Panc1 (cell line): Measurements from ENCODE around the gene TSC22D4. TPM values are rescaled to one million over a fixed set of nuclear protein-coding genes. Genes with fewer than 3 reads are reported as not detected.

Experiments
- ATAC-seq: fragments of 200-7000 bp; cut with Tn5 transposase; 2 replicates; pipeline ENCODE4 v1.9.1; 2020; ENCODE audit warnings: mild to moderate bottlenecking, moderate library complexity
- BruUV-seq: library from RNA; stranded (reverse); fragments of 400-500 nt; replicated peaks from 2 replicates; lab custom pipeline; 2021; lab: Mats Ljungman, UMichigan
- CTCF ChIA-PET: fragments of 300-600 bp; sonication (Branson Sonifier 250); formaldehyde crosslinking; loops from one replicate; lab custom pipeline; 2022; ENCODE audit warnings: antibody characterized with exemption; lab: Charles Lee
- POLR2A ChIA-PET: fragments of 300-600 bp; sonication (Branson Sonifier 250); formaldehyde crosslinking; loops from one replicate; lab custom pipeline; 2022; ENCODE audit warnings: antibody characterized with exemption; lab: Charles Lee
- DNase-seq: peaks from one replicate; pipeline ENCODE4 v3.0.0-alpha.2; 2010; ENCODE audit warnings: low read depth, low spot score
- H3K27ac ChIP-seq: 2 replicates; pipeline ENCODE4 v1.5.1; 2011; ENCODE audit warnings: mild to moderate bottlenecking, low read length, inconsistent platforms
- H3K27me3 ChIP-seq: fragments of 200-500 bp; sonication (Bioruptor generic); 2 replicates; pipeline ENCODE4 v1.6.0; 2014; ENCODE audit warnings: low read length, inconsistent platforms; ENCODE audit not compliant: control insufficient read depth, insufficient read depth
- H3K36me3 ChIP-seq: fragments of 200-500 bp; sonication (Bioruptor generic); 2 replicates; pipeline ENCODE4 v1.5.1; 2014; ENCODE audit warnings: inconsistent platforms, mild to moderate bottlenecking, low read length, moderate library complexity; ENCODE audit not compliant: control insufficient read depth, insufficient read depth
- H3K4me1 ChIP-seq: 2 replicates; pipeline ENCODE4 v1.5.1; 2011; ENCODE audit warnings: inconsistent platforms, mild to moderate bottlenecking, low read length, moderate library complexity; ENCODE audit not compliant: control insufficient read depth, insufficient read depth
- H3K4me3 ChIP-seq, 2 experiments: 2 replicates each; pipeline ENCODE4 v1.5.1; 2011 to 2012; ENCODE audit warnings: low read depth in 2 of 2, low read length in 2 of 2, mild to moderate bottlenecking in 2 of 2, inconsistent platforms in 1 of 2, moderate library complexity in 1 of 2
- H3K9me3 ChIP-seq: fragments of 200-500 bp; sonication (Bioruptor generic); 2 replicates; pipeline ENCODE4 v1.5.1; 2014; ENCODE audit warnings: low read depth, mild to moderate bottlenecking, inconsistent platforms, low read length, moderate library complexity; ENCODE audit not compliant: control insufficient read depth, insufficient read depth
- POLR2AphosphoS5 ChIP-seq: IDR thresholded peaks from 2 replicates; pipeline ENCODE4 v1.6.1; 2012; ENCODE audit warnings: mild to moderate bottlenecking, low read depth, low read length, moderate library complexity
- SIN3A ChIP-seq: IDR thresholded peaks from 2 replicates; pipeline ENCODE4 v1.6.1; 2012; ENCODE audit warnings: low read depth, mild to moderate bottlenecking, low read length, moderate library complexity, borderline replicate concordance; ENCODE audit not compliant: insufficient read depth
- TCF7L2 ChIP-seq: IDR thresholded peaks from 2 replicates; pipeline ENCODE4 v1.6.1; 2011; ENCODE audit warnings: mild to moderate bottlenecking, low read depth, low read length, inconsistent platforms
- in situ Hi-C: cut with HindIII; loops from 2 replicates; pipeline ENCODE4 v1.10.0; 2016; ENCODE audit warnings: low sequenced_read_pairs, low pct_unique_long_range_greater_than_20kb
- intact Hi-C: fragments of 100-400 bp; cut with micrococcal nuclease; formaldehyde crosslinking; loops from one replicate; pipeline ENCODE4 v1.10.0; 2022; ENCODE audit not compliant: unreplicated experiment
- total RNA-seq: library from RNA; stranded (reverse); gene quantifications from one replicate; pipeline ENCODE4 v1.2.1, GENCODE V29; 2021; ENCODE audit not compliant: unreplicated experiment
- TF ChIP-seq, protein P1 (sequence below), 2 experiments: IDR thresholded peaks; 2 replicates each; pipeline ENCODE4 v1.6.1; 2011 to 2012; ENCODE audit warnings: low read depth in 2 of 2, control low read depth in 1 of 2, low read length in 1 of 2, mild to moderate bottlenecking in 1 of 2, moderate library complexity in 1 of 2; ENCODE audit not compliant: insufficient read depth in 1 of 2
- TF ChIP-seq, protein P2 (sequence below): fragments of 450-650 bp; IDR thresholded peaks from 2 replicates; pipeline ENCODE4 v1.5.1; 2017; ENCODE audit warnings: mild to moderate bottlenecking

TSC22D4 gene
- total RNA-seq, 1 experiment from 2014 or later: 82.6 TPM

DNA sequence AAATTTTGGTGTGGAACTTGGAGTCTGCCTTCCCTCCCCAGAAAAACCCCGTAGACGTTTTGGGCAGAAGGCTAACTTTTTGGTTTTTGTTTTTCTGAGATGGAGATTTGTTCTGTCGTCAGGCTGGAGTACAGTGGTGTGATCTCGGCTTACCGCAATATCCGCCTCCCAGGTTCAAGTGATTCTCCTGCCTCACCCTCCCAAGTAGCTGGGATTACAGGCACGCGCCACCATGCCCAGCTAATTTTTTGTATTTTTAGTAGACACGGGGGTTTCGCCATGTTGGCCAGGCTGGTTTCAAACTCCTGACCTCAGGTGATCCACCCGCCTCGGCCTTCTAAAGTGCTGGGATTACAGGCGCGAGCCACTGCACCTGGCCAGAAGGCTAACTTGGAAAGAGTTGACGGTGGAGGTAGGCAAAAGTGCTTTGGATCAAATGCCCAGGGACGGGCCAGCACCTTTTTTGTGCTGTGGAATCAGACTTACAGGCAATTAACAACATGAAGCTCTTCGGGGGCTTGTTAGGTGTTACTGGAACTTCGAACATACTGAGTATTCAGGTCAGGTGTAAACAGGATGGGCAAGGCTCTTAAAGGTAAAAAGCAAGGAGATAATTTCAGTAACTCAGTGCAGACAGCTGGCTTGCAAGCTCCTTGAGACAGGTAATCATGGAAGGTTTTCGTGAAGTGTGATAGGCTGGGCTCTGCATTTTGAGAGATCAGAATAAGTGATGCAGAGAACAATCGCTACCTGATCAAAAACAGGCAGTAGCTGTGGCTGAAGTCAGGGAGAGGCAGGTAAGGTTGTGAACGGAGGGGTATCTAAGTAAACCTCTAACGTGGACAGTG, 44.5 kb downstream of the TSC22D4 start:
- no TSS peak for BruUV-seq
- H3K4me1 ChIP-seq: peaks cover 43% of the 10 kb centered on the region
- ChIA-PET CTCF (interaction anchor here (1.1 kb wide), 1 partner anchor 130 kb away, joined by 4 read pairs; no protein-coding TSS in a partner anchor), POLR2A (no interaction called here)
- DNase-seq: no peak
- ATAC-seq: no peak
- intact Hi-C loops: no loop called here
- H3K4me3 ChIP-seq: peak overlapping the region; percentile 67 to 82
- no peaks in the 10 kb centered on the region for H3K27me3 ChIP-seq
- no peaks in the 10 kb centered on the region; the same call in 1 of the 2 replicates for H3K36me3 ChIP-seq
- in situ Hi-C loops: no loop called here
- TF ChIP-seq POLR2AphosphoS5 (no peak), SIN3A (no peak)
- TF ChIP-seq, protein P1, sequence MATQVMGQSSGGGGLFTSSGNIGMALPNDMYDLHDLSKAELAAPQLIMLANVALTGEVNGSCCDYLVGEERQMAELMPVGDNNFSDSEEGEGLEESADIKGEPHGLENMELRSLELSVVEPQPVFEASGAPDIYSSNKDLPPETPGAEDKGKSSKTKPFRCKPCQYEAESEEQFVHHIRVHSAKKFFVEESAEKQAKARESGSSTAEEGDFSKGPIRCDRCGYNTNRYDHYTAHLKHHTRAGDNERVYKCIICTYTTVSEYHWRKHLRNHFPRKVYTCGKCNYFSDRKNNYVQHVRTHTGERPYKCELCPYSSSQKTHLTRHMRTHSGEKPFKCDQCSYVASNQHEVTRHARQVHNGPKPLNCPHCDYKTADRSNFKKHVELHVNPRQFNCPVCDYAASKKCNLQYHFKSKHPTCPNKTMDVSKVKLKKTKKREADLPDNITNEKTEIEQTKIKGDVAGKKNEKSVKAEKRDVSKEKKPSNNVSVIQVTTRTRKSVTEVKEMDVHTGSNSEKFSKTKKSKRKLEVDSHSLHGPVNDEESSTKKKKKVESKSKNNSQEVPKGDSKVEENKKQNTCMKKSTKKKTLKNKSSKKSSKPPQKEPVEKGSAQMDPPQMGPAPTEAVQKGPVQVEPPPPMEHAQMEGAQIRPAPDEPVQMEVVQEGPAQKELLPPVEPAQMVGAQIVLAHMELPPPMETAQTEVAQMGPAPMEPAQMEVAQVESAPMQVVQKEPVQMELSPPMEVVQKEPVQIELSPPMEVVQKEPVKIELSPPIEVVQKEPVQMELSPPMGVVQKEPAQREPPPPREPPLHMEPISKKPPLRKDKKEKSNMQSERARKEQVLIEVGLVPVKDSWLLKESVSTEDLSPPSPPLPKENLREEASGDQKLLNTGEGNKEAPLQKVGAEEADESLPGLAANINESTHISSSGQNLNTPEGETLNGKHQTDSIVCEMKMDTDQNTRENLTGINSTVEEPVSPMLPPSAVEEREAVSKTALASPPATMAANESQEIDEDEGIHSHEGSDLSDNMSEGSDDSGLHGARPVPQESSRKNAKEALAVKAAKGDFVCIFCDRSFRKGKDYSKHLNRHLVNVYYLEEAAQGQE (IDR thresholded peaks at IDR 0.05; ENCODE audit: insufficient read depth in 1 of 2, low read depth in 2 of 2, low read length in 1 of 2): no peak
- TF ChIP-seq, protein P2, sequence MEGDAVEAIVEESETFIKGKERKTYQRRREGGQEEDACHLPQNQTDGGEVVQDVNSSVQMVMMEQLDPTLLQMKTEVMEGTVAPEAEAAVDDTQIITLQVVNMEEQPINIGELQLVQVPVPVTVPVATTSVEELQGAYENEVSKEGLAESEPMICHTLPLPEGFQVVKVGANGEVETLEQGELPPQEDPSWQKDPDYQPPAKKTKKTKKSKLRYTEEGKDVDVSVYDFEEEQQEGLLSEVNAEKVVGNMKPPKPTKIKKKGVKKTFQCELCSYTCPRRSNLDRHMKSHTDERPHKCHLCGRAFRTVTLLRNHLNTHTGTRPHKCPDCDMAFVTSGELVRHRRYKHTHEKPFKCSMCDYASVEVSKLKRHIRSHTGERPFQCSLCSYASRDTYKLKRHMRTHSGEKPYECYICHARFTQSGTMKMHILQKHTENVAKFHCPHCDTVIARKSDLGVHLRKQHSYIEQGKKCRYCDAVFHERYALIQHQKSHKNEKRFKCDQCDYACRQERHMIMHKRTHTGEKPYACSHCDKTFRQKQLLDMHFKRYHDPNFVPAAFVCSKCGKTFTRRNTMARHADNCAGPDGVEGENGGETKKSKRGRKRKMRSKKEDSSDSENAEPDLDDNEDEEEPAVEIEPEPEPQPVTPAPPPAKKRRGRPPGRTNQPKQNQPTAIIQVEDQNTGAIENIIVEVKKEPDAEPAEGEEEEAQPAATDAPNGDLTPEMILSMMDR: no peak
- H3K9me3 ChIP-seq: no peaks in the 10 kb centered on the region
- peak overlapping the region; percentile 98 for H3K27ac ChIP-seq

DNA sequence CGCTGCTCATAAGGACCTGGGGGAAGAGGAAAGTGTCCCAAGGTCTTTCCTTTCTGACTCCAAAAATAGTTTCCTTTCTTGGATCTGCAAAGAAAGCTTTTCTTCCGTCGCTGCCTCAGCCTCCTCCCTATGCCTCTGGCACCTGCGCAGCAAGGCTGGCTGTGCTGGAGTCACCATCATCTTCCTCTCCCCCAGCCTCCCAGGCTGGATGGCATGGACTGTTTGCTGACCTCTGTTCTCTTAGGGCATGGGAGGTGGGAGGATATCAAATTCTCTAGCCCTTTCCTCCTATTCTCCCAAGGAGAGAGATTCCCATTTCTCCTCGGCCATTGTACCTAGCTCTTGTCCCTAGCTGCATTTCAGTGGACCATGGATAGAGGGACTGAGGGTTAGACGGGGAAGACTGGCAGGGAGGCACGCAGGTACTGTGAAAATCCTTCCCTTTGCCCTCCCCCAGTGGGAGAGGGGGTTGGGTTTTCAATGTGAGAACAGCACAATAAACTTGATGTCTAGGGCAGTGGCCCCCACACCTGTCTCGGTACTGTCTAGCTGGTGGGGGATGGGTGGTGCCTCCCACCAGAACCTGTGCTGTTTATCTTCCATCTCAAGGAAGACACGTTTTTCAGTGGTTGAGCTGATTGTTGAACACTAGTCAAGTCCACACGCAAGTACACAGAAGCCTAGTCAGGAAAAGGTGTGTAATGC, 45.3 kb downstream of the TSC22D4 start:
- no peaks in the 10 kb centered on the region for H3K27me3 ChIP-seq
- H3K27ac ChIP-seq: peak overlapping the region; percentile 98
- in situ Hi-C loops: no loop called here
- ChIA-PET POLR2A (no interaction called here), CTCF (no interaction called here)
- intact Hi-C loops: no loop called here
- H3K9me3 ChIP-seq: no peaks in the 10 kb centered on the region
- TF ChIP-seq, protein P2: no peak
- TF ChIP-seq, protein P1 (IDR thresholded peaks at IDR 0.05; ENCODE audit: insufficient read depth in 1 of 2, low read depth in 2 of 2, low read length in 1 of 2): no peak
- TF ChIP-seq POLR2AphosphoS5 (no peak; the same call in 1 of the 2 replicates), SIN3A (no peak), TCF7L2 (no peak)
- no peak for DNase-seq
- no TSS peak for BruUV-seq
- peak overlapping the region in 1 of 2 experiments; percentile 10; a peak in 2 of 4 replicates for H3K4me3 ChIP-seq
- H3K36me3 ChIP-seq: no peaks in the 10 kb centered on the region; the same call in 1 of the 2 replicates
- no peak for ATAC-seq
- peaks cover 43% of the 10 kb centered on the region for H3K4me1 ChIP-seq
